Esophagus muscularis mucosa (tissue), 4 donors: ENCODE data around the gene FXYD3. TPM values are rescaled to one million over a fixed set of nuclear protein-coding genes. Genes with fewer than 3 reads are reported as not detected.
"Not testable (repeated sequence)": the region's sequence is repeated elsewhere in the genome, so short reads cannot be mapped to it uniquely, and the experiment has no call there.

Source experiments
- DNase-seq: peaks from one replicate; pipeline ENCODE4 v3.0.0-alpha.2; 2017; ENCODE audit errors: extremely low spot score
- H3K27ac ChIP-seq, 4 donors: fragments of 200-600 bp; sonication (generic); replicated peaks in 1 of 4; 1 replicate in 3 of 4; 2 replicates in 1 of 4; pipeline ENCODE4 v1.5.1; 2016 to 2019; ENCODE audit warnings: mild to moderate bottlenecking in 1 of 4
- H3K27me3 ChIP-seq, 4 donors: fragments of 200-600 bp; sonication (generic); one replicate each; pipeline versions ENCODE4 v1.5.1 to v1.6.0; 2016 to 2019
- H3K36me3 ChIP-seq, 4 donors: fragments of 200-600 bp; sonication (generic); one replicate each; pipeline ENCODE4 v1.5.1; 2016 to 2019
- H3K4me1 ChIP-seq, 4 donors: fragments of 200-600 bp; sonication (generic); one replicate each; pipeline ENCODE4 v1.5.1; 2016 to 2019
- H3K4me3 ChIP-seq, 4 donors: fragments of 200-600 bp; sonication (generic); 1 replicate in 2 of 4; 2 replicates in 2 of 4; pipeline ENCODE4 v1.5.1; 2016 to 2019; ENCODE audit warnings: mild to moderate bottlenecking in 4 of 4, moderate library complexity in 1 of 4
- H3K9me3 ChIP-seq, 4 donors: fragments of 200-600 bp; sonication (generic); 1 replicate in 3 of 4; 2 replicates in 1 of 4; pipeline ENCODE4 v1.5.1; 2016 to 2019
- EP300 ChIP-seq: sonication (generic); formaldehyde crosslinking; IDR thresholded peaks from one replicate; pipeline ENCODE4 v1.6.1; 2017; ENCODE audit warnings: antibody characterized with exemption
- POLR2A ChIP-seq: fragments of 450-650 bp; IDR thresholded peaks from one replicate; pipeline ENCODE4 v1.6.1; 2017; ENCODE audit warnings: antibody characterized with exemption, moderate library complexity, mild to moderate bottlenecking, low read depth
- POLR2AphosphoS5 ChIP-seq, 2 donors: sonication (generic); formaldehyde crosslinking; IDR thresholded peaks; one replicate each; pipeline ENCODE4 v1.6.1; 2017; ENCODE audit warnings: antibody characterized with exemption in 2 of 2
- WGBS: methylation state at CpG from one replicate; pipeline ENCODE4 v1.1.5; 2018; 5-methylcytosine and 5-hydroxymethylcytosine counted together
- intact Hi-C: fragments of 100-400 bp; cut with DNase I; formaldehyde crosslinking; loops from one replicate; pipeline ENCODE4 v1.15.1; 2023
- total RNA-seq, 4 donors: library from RNA; depleted of rRNA; stranded (reverse); fragments of >200 nt; gene quantifications; one replicate each; pipeline versions ENCODE4 v1.1.0 to v1.2.1, GENCODE V29; 2016
- TF ChIP-seq, protein P1 (sequence below), 3 experiments: fragments of 200-600 bp in 2 of 3; fragments of 450-650 bp in 1 of 3; sonication (generic) in 2 of 3; IDR thresholded peaks; one replicate each; pipeline ENCODE4 v1.5.1; 2017 to 2019; ENCODE audit warnings: antibody characterized with exemption in 3 of 3, mild to moderate bottlenecking in 2 of 3, moderate library complexity in 1 of 3

Gene FXYD3
- total RNA-seq, 4 donors from 2014 or later, result 0.83 to 3.8 (median 3.1) TPM

- peaks cover 10 to 40% (median 30%) of the 10 kb centered on the region in 4 donors for H3K4me1 ChIP-seq
- H3K27me3 ChIP-seq, result no peaks in the 10 kb centered on the region
- no peaks in the 10 kb centered on the region for H3K36me3 ChIP-seq
- intact Hi-C loops, result no loop called here
- H3K27ac ChIP-seq, result no peak overlapping the region
- WGBS, result 91% methylated on average over 4 of the region's 7 CpGs
- no peak for TF ChIP-seq EP300
- no peak for TF ChIP-seq POLR2A
- no peak for TF ChIP-seq POLR2AphosphoS5 (IDR thresholded peaks at IDR 0.05)
- TF ChIP-seq, protein P1, sequence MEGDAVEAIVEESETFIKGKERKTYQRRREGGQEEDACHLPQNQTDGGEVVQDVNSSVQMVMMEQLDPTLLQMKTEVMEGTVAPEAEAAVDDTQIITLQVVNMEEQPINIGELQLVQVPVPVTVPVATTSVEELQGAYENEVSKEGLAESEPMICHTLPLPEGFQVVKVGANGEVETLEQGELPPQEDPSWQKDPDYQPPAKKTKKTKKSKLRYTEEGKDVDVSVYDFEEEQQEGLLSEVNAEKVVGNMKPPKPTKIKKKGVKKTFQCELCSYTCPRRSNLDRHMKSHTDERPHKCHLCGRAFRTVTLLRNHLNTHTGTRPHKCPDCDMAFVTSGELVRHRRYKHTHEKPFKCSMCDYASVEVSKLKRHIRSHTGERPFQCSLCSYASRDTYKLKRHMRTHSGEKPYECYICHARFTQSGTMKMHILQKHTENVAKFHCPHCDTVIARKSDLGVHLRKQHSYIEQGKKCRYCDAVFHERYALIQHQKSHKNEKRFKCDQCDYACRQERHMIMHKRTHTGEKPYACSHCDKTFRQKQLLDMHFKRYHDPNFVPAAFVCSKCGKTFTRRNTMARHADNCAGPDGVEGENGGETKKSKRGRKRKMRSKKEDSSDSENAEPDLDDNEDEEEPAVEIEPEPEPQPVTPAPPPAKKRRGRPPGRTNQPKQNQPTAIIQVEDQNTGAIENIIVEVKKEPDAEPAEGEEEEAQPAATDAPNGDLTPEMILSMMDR (IDR thresholded peaks at IDR 0.05), result no peak
- H3K9me3 ChIP-seq, result no peaks in the 10 kb centered on the region
- H3K4me3 ChIP-seq, result no peak overlapping the region
- no peak for DNase-seq
These were observed 12.2 kb downstream of the FXYD3 start for GRCh38 chr19:35127871-35128270.

DNA sequence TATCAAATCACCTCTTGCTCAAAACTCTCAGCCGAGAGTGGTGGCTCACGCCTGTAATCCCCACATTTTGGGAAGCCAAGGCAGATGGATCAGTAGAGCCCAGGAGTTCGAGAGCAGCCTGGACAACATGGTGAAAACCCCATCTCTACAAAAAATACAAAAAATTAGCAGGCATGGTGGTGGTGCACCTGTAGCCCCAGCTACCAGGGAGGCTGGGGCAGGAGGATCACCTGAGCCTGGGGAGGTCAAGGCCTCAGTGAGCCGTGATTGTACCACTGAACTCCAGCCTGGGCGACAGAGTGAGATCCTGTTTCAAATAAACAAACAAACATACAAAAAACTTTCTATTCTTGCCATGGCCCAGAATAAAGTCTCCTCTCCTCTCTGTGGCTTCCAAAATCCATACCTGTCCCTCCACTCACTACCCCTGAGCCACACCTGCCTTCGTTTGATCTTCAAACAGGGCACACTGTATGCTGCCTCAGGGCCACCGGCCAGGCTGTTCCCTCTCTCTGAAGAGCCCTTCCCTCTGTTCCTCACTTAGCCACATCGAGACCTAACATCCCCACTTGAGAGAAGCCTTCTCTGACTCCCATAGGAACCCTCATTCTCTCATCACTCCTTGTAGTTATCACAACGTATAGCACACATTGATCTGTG lies 12.9 kb downstream of the FXYD3 start:
- intact Hi-C loops, result no loop called here
- Histone ChIP-seq H3K9me3 (no peaks in the 10 kb centered on the region), H3K36me3 (no peaks in the 10 kb centered on the region), H3K27ac (no peak overlapping the region), H3K4me3 (no peak overlapping the region), H3K4me1 (peaks cover 7 to 33% (median 24%) of the 10 kb centered on the region in 4 donors), H3K27me3 (no peaks in the 10 kb centered on the region)
- DNase-seq, result no peak
- no peak for TF ChIP-seq POLR2AphosphoS5 (IDR thresholded peaks at IDR 0.05)
- TF ChIP-seq, protein P1 (IDR thresholded peaks at IDR 0.05), result no peak
- no peak for TF ChIP-seq EP300
- TF ChIP-seq POLR2A, result no peak
- WGBS, result 86% methylated on average over 9 of the region's 9 CpGs

DNA sequence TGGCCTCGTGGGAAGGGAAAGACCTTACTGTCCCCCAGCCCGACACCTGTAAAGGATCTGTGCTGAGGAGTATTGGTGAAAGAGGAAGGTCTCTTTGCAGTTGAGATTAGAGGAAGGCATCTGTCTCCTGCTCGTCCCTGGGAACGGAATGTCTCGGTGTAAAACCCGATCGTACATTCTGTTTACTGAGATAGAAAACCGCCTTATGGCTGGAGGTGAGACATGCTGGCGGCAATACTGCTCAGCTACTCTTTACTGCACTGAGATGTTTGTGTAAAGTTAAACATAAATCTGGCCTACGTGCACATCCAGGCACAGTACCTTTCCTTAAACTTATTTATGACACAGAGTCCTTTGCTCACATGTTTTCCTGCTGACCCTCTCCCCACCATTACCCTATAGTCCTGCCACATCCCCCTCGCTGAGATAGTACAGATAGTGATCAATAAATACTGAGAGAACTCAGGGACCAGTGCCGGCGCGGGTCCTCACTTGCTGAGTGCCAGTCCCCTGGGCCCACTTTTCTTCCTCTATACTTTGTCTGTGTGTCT lies 14.2 kb downstream of the FXYD3 start:
- H3K9me3 ChIP-seq, intact Hi-C loops: not testable (repeated sequence)
- WGBS, result 56% methylated on average over 13 of the region's 14 CpGs

DNA sequence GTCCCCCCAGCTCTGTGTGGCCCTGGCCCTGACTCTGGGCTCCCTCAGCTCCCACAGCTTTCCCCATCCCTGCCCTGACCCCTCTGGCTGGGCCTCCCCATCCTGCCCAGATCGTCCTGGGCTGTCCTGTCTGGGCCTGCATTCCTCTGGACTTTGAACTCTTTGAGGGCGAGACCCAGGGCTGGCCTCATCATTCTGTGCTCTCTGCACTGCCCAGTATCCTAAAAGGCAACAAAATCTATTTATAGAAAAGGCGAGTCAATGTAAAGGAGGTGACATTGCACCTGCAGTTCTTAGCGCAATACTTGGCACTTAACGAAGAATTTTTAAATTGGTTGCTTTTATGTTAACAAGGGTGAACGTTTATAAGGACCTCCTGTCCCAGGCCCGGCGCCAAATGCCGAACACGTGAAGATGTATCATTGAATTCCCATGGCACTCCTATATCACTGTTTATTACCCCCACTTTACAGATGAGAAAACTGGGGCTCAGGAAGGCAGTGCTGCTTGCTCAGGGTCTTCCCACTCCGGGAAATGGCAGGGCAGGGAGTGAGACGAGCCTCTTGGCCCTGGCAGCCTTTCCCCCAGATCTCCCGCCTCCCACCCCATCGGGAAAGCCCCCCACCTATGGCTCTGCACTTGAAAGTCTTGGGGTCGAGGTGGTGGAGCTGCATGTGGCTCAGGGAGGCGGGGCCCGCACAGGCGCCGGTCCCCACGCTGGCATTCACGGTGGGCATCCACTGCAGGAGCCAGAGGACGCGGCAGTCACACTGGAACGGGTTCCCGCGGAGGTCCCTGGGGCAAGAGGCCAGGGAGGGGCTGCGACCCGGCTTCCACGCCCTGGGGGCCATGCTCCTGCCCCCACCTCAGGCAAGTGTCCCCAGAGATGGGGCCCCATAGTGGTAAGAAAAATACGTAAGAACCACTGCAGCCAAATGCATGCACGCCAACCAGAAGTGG lies 15.4 kb downstream of the FXYD3 start:
- H3K9me3 ChIP-seq, result no peaks in the 10 kb centered on the region
- no peak for DNase-seq
- TF ChIP-seq POLR2AphosphoS5 (IDR thresholded peaks at IDR 0.05), result no peak
- TF ChIP-seq, protein P1 (IDR thresholded peaks at IDR 0.05), result no peak
- TF ChIP-seq POLR2A, result no peak
- TF ChIP-seq EP300, result no peak
- H3K27me3 ChIP-seq, result no peaks in the 10 kb centered on the region
- H3K36me3 ChIP-seq, result no peaks in the 10 kb centered on the region
- peaks cover 5 to 22% (median 15%) of the 10 kb centered on the region in 4 donors for H3K4me1 ChIP-seq
- 76% methylated on average over 14 of the region's 31 CpGs for WGBS
- H3K4me3 ChIP-seq, result peak overlapping the region in 3 of 4 donors; percentile 23 to 50 (median 41)
- H3K27ac ChIP-seq, result no peak overlapping the region
- intact Hi-C loops, result no loop called here

More for the DNA sequence above, 14.2 kb downstream of the FXYD3 start:
- H3K27ac ChIP-seq, H3K4me3 ChIP-seq, H3K27me3 ChIP-seq, DNase-seq, H3K36me3 ChIP-seq: not testable (repeated sequence)
- peaks cover 5 to 24% (median 17%) of the 10 kb centered on the region in 4 donors for H3K4me1 ChIP-seq

DNA sequence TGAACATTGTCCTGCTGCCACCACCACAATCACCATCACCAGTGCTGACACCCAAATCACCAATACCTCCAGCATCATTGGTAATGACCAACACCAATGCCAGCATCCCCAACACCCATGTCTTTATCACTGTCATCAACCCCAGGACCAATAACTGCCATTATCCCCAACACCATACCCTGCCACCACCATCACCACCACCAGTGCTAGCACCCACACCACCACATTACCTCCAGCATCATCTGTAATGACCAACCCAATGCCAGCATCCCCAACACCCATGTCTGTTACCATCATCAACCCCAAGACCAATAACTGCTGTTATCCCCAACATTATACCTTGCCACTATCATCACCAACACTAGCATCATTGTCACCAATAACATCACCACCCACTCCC lies 16.6 kb downstream of the FXYD3 start:
- no peaks in the 10 kb centered on the region for H3K36me3 ChIP-seq
- H3K27me3 ChIP-seq, result no peaks in the 10 kb centered on the region
- intact Hi-C loops, result no loop called here
- DNase-seq, result no peak
- no peak overlapping the region for H3K27ac ChIP-seq
- no peaks in the 10 kb centered on the region for H3K9me3 ChIP-seq
- peak overlapping the region; percentile 34 to 50 (median 41) for H3K4me3 ChIP-seq
- H3K4me1 ChIP-seq, result peaks cover 5 to 26% (median 13%) of the 10 kb centered on the region in 4 donors
- TF ChIP-seq POLR2A (no peak), POLR2AphosphoS5 (IDR thresholded peaks at IDR 0.05) (no peak), EP300 (no peak)
- TF ChIP-seq, protein P1 (IDR thresholded peaks at IDR 0.05), result no peak
